Stomach (tissue), 4 donors: ENCODE measurements around the gene UST.

Experiments used
- POLR2A ChIP-seq, 4 donors: fragments of 450-650 bp; IDR thresholded peaks; one replicate each; pipeline ENCODE4 v1.6.1; 2016; ENCODE audit warnings: antibody characterized with exemption in 4 of 4, control low read depth in 2 of 4, mild to moderate bottlenecking in 1 of 4, moderate library complexity in 1 of 4
- TF ChIP-seq, protein P1 (sequence below), 7 experiments: fragments of 450-650 bp in 4 of 7; fragments of 200-600 bp in 3 of 7; sonication (generic) in 3 of 7; IDR thresholded peaks; one replicate each; pipeline ENCODE4 v1.5.1; 2016 to 2019; ENCODE audit warnings: antibody characterized with exemption in 7 of 7, control low read depth in 2 of 7, mild to moderate bottlenecking in 1 of 7

DNA sequence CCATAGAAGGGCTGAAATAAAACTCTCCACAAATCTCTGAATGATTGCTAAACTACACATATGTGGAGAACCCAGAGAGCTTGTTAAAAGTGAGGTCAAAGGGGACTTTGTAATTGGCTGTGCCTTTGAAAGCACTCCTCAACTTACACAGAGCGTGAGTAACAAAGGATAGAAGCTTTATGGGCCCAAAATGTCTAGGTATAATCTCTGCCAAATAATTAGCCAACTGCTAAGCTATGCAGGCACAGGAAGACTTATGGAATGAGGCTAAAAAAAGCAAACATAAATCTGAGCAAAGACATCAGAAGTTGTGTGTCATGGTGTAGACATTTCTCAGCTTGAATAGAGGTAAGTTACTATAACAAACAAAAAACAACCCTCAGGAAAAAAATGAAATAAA lies 23.3 kb upstream of the UST start:
- no peak for TF ChIP-seq POLR2A (IDR thresholded peaks at IDR 0.05)
- TF ChIP-seq, protein P1, sequence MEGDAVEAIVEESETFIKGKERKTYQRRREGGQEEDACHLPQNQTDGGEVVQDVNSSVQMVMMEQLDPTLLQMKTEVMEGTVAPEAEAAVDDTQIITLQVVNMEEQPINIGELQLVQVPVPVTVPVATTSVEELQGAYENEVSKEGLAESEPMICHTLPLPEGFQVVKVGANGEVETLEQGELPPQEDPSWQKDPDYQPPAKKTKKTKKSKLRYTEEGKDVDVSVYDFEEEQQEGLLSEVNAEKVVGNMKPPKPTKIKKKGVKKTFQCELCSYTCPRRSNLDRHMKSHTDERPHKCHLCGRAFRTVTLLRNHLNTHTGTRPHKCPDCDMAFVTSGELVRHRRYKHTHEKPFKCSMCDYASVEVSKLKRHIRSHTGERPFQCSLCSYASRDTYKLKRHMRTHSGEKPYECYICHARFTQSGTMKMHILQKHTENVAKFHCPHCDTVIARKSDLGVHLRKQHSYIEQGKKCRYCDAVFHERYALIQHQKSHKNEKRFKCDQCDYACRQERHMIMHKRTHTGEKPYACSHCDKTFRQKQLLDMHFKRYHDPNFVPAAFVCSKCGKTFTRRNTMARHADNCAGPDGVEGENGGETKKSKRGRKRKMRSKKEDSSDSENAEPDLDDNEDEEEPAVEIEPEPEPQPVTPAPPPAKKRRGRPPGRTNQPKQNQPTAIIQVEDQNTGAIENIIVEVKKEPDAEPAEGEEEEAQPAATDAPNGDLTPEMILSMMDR (IDR thresholded peaks at IDR 0.05), result no peak
